ENCODE data around the gene HOXC11.
A peak's percentile ranks its signal among the peaks of the same experiment; 100 is the strongest.

The HOXC11 gene

GRCh38 chr12:53944209-53944608 lies 28.7 kb upstream of the HOXC11 start:
- peak; percentile 16 for DNase-seq

DNA sequence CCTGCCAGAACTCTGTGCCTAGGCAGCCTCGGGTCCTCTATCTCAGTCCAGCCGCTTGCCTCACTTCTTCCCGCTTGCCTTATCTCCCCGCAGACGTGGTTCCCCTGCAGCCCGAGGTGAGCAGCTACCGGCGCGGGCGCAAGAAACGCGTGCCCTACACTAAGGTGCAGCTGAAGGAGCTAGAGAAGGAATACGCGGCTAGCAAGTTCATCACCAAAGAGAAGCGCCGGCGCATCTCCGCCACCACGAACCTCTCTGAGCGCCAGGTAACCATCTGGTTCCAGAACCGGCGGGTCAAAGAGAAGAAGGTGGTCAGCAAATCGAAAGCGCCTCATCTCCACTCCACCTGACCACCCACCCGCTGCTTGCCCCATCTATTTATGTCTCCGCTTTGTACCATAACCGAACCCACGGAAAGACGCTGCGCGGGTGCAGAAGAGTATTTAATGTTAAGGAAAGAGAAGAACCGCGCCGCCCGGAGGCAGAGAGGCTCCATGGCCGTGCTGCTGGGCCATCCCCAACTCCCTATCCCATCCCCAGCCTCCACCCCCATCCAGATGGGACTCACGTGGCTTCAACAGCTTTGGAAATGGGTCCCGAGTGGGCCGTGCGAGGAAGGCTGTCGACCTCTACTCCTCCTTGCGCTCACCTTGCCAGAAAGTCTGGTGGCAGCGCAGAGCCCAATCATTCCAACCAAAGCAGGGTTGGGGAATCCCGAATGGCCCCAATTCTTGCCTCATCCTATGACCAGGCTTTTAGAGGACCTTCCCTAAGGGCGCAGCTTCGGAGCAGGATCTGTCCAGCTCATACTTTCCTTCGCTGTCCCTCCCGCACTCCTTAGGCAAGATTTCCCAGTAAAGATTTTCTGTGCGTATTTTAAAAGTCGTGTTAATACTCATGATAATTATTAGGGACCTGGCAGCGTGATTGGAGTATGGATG lies 27.7 kb upstream of the HOXC11 start:
- no peak for DNase-seq

DNA sequence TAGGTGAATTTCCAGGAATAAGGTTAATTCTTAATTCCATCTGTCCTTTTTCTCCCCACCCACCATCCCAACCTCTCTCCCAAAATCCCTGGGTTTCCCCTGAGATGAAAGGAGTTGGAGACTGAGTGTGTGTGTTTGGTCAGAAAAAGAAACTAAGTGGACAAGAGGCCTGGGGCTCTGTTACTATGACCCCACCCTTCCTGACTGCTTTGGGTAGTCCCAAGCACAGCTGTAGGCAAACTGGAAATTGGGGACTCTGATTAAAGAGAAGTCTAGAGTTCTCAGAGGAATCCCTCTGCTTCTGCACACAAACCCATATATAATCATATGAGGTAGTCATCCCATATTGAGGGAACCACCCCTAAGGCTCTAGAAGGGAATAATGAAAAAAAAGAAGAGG lies 25.2 kb upstream of the HOXC11 start:
- DNase-seq: no peak

- no peak for DNase-seq
Observed at GRCh38 chr12:53948650-53949593, 24.0 kb upstream of the HOXC11 start.

DNA sequence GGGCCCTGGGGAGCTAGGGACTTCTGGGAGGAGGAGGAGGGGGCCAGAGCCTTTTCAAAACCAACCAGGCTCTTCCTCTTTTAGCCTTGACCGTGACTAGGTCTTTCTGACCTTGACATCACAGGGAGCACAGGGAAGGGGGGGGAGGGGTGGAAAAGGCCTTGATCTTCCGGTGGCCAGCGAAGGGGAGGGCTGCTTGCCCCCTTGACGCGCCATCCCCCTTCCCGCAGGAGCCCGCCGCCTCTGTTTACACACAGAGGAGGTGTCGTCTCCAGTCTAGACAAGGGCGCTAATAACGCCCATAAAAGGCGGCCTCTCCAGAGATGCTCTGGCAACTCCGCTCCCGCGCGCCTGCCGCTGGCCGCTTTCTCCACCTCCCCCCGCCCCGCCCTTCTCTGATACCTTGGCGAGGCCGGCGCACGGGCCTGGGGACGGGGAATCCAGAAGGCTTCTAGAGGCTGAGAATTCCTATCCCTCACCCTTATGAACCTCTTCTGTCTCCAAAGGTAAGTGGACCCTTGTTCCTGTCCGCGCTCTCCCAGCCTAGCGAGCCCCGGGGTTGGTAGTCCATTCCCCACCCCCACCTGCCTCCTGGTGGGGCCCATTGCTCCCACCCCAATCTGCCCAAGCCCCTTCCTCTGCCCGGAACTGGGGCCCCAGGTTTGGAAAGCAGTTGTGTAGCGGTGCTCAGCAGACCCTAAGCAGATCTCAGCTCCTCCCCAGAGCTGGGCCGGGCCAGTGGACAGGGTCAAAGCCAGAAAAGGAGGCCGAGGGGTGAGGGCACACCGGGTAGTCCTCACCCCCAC lies 23.1 kb upstream of the HOXC11 start:
- DNase-seq: no peak

DNA sequence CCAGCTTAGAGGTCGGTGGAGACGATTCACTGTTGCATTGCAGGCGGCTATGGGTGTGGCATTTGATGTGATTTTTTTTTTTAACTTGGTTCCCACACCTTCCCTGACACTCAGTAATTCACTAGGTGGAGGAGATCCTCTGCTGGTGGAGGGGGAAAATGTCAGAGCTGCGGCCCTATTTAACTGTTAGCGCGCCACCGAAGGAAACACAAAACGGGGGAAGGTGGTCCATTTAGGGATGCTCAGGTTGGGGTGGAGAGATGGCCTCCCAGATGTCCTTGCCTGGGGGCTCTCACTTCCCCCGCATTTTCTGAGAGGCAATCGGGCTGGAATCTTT lies 22.5 kb upstream of the HOXC11 start:
- DNase-seq: no peak

DNA sequence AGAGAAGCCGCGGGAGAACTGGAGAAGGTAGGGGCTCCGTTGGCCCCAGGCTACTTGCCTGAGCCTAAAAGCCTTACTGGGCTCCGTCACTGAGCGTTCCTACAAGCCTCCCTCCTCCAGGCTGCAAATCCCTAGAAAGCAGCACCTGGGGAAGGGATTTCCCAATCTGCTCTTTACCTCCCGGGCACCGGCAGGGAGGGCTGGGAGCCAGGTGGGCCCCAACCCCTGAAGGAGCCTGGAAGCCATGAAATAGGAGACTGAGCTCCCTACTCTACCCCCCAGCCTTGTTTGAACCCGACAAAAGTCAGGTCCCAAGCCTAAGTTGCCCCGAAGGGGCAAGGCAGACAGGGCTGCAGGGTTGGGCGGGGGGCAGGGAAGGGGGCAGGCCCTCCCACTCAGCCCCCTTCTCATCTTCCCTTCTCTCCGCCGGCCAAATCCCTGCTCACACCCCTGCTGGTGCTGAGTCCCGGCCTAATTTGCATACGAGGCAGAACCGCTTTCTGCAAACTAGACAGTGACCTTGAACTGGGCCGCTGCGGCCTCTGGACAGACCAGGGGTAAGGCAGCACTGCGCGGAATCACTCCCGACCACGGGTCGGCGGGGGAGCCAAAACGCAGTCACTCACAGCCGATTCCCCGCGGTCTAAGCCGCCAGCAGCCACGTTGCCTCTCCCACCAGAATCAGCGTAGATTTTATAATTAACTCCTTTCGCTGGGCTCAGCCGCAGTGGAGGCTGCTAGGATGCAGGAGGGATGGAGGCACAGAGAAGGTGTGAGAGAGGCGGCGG lies 21.9 kb upstream of the HOXC11 start:
- no peak for DNase-seq

- no peak for DNase-seq
Observed at GRCh38 chr12:53951577-53952334, 21.2 kb upstream of the HOXC11 start.

- DNase-seq: no peak
Observed at GRCh38 chr12:53952335-53952694, 20.6 kb upstream of the HOXC11 start.

DNA sequence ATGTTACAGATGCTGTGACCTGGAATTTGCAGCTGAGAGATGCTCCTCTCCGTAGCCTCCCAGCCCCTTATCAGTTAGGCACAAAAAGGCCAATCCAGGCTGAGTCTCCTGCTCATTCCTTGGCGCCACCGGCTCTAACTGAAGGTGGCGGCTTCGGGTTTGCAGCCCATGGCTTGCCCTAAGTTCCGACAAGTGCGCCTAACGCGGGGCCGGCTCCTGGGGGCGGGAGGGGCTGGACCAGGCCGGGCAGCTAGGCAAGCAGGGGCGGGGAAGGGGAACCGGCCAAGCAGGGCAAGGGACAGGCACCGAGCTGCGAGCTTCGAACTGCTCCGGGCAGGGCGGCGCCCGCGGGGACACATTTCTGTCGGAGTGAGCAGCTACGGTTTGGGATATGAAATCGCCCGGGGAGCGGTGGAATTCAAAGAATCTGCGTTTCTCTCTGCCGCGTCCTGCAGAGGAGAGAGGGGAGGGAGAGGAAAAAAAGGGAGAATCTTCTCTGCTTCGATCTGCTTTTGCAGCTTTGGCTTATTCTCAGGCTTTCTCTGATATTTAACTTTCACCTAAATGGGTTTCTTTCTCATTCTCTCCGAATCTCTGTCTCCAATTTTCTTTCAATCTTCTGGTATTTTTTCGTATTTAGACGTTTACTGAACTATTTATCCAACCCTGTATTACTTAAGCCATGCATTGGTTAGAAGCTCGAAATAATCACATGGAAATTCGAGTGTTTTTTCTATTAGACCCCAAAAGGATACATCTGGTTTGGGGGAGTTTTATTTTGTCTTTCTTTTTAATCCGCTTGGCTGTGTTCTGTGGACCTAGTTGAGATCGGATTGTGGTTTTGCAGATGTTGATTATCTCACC lies 19.8 kb upstream of the HOXC11 start:
- no peak for DNase-seq

GRCh38 chr12:53953831-53954693 lies 18.9 kb upstream of the HOXC11 start:
- no peak for DNase-seq

GRCh38 chr12:53954694-53955035 lies 18.3 kb upstream of the HOXC11 start, which contains the start of gene HOXC12:
Gene HOXC12, plus strand, starts transcription at chr12:53954903. Its CDS starts 27 bp downstream, at chr12:53954930.
- DNase-seq: no peak

GRCh38 chr12:53955036-53955775 lies 17.7 kb upstream of the HOXC11 start:
- DNase-seq: no peak

DNA sequence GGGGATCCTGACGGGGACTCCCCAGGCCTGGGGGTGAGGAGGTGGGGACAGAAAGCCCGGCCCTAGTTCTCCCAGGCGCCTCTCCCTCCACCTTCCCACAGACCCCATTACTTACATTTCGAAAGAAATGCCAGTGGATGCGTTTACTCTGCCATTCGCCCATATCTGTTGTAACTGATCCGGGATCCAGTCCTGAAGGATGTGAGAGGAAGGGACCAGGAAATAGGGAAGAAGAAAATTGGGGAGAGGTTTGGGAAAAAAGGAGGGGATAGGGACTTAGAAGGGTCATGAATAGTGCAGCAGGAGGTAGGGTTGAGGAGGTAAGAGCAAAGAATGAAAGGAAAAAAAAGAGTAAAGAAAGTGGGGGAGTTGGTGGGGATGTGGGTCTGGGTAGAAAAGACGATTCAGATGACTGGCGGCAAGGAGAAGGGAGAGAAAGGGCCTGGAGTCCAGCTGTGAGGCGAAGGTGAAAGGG lies 17.1 kb upstream of the HOXC11 start:
- DNase-seq: no peak

- no peak for DNase-seq
Observed at GRCh38 chr12:53956251-53956887, 16.6 kb upstream of the HOXC11 start.

GRCh38 chr12:53956914-53957536 lies 15.9 kb upstream of the HOXC11 start:
- no peak for DNase-seq

GRCh38 chr12:53958128-53958527 lies 14.8 kb upstream of the HOXC11 start:
- DNase-seq: no peak
